Neuron (in vitro differentiated cells): ENCODE data around the gene SGCB.

ENCODE experiments used
- H2AFZ ChIP-seq: one replicate; pipeline ENCODE4 v1.6.1; 2013; ENCODE audit warnings: low read depth, mild to moderate bottlenecking, inconsistent platforms, low read length, moderate library complexity
- H3K27me3 ChIP-seq: one replicate; pipeline ENCODE4 v1.6.1; 2013; ENCODE audit warnings: low read length; ENCODE audit not compliant: insufficient read depth
- H3K36me3 ChIP-seq: one replicate; pipeline ENCODE4 v1.6.1; 2013; ENCODE audit warnings: low read length; ENCODE audit not compliant: insufficient read depth
- H3K4me1 ChIP-seq: one replicate; pipeline ENCODE4 v1.6.1; 2013; ENCODE audit warnings: low read length; ENCODE audit not compliant: insufficient read depth
- H3K4me3 ChIP-seq: 2 replicates; pipeline ENCODE4 v1.5.1; 2013; ENCODE audit warnings: mild to moderate bottlenecking, low read length, moderate library complexity
- H3K9me3 ChIP-seq: one replicate; pipeline ENCODE4 v1.6.1; 2013; ENCODE audit warnings: low read length

Gene SGCB

DNA sequence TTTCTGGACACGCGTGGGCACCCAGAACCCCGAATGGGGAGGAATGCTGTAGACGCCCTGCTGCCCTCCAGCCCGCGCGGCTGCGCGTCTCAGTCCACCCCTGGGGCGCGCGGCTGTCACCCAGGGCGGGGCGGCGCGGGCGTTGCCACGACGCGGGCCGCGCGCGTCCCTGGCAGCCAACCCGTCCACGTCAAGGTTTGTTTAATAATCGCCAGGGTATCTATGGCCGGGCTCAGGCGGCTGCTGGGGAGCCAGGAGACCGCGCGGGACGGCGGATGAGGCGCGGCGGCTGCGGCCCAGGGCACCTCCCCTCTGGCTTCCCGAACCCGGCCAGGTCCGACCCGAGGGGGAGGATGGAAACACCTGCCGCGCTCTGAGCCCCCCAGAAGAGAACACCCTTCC is 13.1 kb upstream of the SGCB start, which contains the start of gene SPATA18:
Gene SPATA18, plus strand, starts transcription at position 92 of the 402 bp plus-strand sequence. CDS start 401 bp downstream, outside the sequence.
- Histone ChIP-seq H3K27me3 (peaks cover 29% of the 10 kb centered on the region), H2AFZ (peak within 1 kb of the TSS; percentile 24), H3K9me3 (peaks cover 6% of the 10 kb centered on the region)

GRCh38 chr4:52049266-52049665 is 11.2 kb upstream of the SGCB start:
- H3K27me3 ChIP-seq = peaks cover 29% of the 10 kb centered on the region

More for the DNA sequence above, 13.1 kb upstream of the SGCB start, which contains the start of gene SPATA18:
- H3K4me3 ChIP-seq = peak within 1 kb of the TSS; percentile 36
- no peaks in the 10 kb centered on the region for H3K4me1 ChIP-seq
- no peaks in the 10 kb centered on the region for H3K36me3 ChIP-seq

GRCh38 chr4:52045028-52045427 is 6.9 kb upstream of the SGCB start:
- Histone ChIP-seq H3K36me3 (no peaks in the 10 kb centered on the region), H3K27me3 (peaks cover 21% of the 10 kb centered on the region), H3K4me1 (no peaks in the 10 kb centered on the region), H3K9me3 (no peaks in the 10 kb centered on the region), H3K4me3 (no peak overlapping the region), H2AFZ (no peak overlapping the region)

More at GRCh38 chr4:52049266-52049665, 11.2 kb upstream of the SGCB start:
- H3K4me3 ChIP-seq = no peak overlapping the region
- no peaks in the 10 kb centered on the region for H3K4me1 ChIP-seq
- H3K9me3 ChIP-seq = peaks cover 6% of the 10 kb centered on the region
- no peaks in the 10 kb centered on the region for H3K36me3 ChIP-seq
- H2AFZ ChIP-seq = no peak overlapping the region

- Histone ChIP-seq H2AFZ (peak overlapping the region; percentile 42), H3K36me3 (peaks cover 9% of the 10 kb centered on the region), H3K9me3 (no peaks in the 10 kb centered on the region), H3K4me3 (peak overlapping the region; percentile 71), H3K4me1 (peaks cover 9% of the 10 kb centered on the region), H3K27me3 (peaks cover 9% of the 10 kb centered on the region)
Measured at GRCh38 chr4:52037689-52038102, 403 bp downstream of the SGCB start.

GRCh38 chr4:52036886-52037530 is 1.1 kb downstream of the SGCB start:
- Histone ChIP-seq H3K4me1 (peaks cover 9% of the 10 kb centered on the region), H3K9me3 (no peaks in the 10 kb centered on the region), H3K27me3 (peaks cover 4% of the 10 kb centered on the region), H3K36me3 (peaks cover 14% of the 10 kb centered on the region), H3K4me3 (peak overlapping the region; percentile 71), H2AFZ (peak overlapping the region; percentile 42)

GRCh38 chr4:52035190-52035589 is 2.9 kb downstream of the SGCB start:
- Histone ChIP-seq H3K4me3 (no peak overlapping the region), H3K27me3 (no peaks in the 10 kb centered on the region), H3K4me1 (peaks cover 9% of the 10 kb centered on the region), H2AFZ (no peak overlapping the region), H3K36me3 (peaks cover 29% of the 10 kb centered on the region), H3K9me3 (no peaks in the 10 kb centered on the region)

DNA sequence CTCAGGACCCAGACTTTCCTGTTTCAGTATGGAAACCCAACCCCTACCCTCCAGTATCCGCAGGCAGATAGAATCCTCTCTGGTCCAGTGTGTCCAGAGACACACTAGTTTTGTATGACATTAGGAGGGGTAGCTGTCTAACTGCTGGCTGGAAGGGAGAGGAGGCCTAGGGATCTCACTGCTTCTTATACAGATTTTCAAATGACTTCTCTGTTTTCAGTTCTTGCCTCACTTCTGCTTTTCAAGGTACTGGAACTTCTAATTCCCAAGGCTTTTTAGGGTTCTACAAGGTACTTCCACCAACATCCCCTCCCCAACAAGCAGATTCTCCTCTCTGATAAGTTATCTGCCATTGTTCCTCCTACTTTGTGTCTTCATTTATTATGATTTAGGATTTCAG is 6.1 kb downstream of the SGCB start:
- H3K36me3 ChIP-seq = peaks cover 48% of the 10 kb centered on the region
- H3K4me1 ChIP-seq = peaks cover 7% of the 10 kb centered on the region
- H3K4me3 ChIP-seq = no peak overlapping the region

DNA sequence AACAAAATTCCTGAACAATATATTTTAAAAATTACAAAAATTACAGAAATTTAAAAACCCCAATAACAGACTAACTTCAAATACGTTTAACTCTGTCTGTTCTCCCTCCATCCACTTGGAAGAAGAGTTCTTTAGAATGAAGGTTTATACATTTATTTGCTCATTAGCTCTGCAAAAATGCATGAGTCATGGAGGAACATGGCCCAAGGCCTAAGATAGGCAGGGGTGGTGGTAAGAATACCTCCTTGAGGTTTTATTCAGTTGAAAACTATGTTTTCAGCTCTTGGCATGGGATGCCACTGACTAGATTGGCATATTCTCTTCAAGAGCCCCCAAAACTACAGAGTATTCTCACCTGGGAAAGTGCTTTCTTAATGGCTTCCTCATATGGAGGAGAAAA is 9.1 kb downstream of the SGCB start:
- no peak overlapping the region for H3K4me3 ChIP-seq
- H3K36me3 ChIP-seq = peaks cover 63% of the 10 kb centered on the region

More for the DNA sequence above, 6.1 kb downstream of the SGCB start:
- Histone ChIP-seq H3K9me3 (peaks cover 8% of the 10 kb centered on the region), H3K27me3 (no peaks in the 10 kb centered on the region), H2AFZ (no peak overlapping the region)

DNA sequence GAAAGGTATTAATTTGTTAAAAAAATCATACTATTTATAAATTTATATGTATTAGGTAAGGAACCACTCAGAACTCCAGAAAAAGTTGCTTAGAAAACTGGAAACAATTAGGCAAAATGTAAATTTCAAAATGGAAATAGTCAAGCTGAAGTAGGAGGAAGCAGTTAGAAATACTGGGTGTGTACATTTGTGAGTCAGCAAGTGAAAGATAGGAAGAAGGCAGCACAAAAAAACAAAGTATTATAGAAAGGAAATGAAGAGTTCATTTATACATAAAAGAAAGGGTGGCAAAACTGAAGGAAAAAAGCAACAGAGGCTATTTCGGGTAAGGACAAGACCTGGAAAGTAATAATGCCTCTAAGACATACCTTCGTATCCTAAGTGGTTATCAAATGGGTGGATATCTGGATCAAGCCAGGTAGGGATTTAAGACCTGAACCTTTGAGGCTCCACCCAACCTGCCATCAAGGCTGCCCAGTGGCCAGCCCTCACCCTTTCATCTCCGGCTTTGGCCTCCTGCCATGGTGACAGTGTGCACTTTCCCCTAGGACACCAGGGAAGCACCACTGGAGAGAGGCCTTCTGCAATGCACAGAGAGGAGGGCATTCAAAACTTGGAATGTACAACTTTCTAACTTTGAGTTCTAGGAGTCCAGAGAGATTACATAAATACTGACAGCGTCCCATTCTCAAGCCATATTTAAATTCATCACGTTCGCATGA is 18.0 kb downstream of the SGCB start, which contains the start of gene LRRC66:
Gene LRRC66, minus strand, starts transcription at position 428 of the 722 bp plus-strand sequence. CDS start 2,750 bp downstream, outside the sequence.
- no peaks in the 10 kb centered on the region for H3K9me3 ChIP-seq
- peaks cover 39% of the 10 kb centered on the region for H3K36me3 ChIP-seq
- no peak within 1 kb of the TSS for H2AFZ ChIP-seq
- no peak within 1 kb of the TSS for H3K4me3 ChIP-seq
- no peaks in the 10 kb centered on the region for H3K27me3 ChIP-seq
- H3K4me1 ChIP-seq = no peaks in the 10 kb centered on the region

More for the DNA sequence above, 9.1 kb downstream of the SGCB start:
- Histone ChIP-seq H3K4me1 (no peaks in the 10 kb centered on the region), H3K27me3 (no peaks in the 10 kb centered on the region), H3K9me3 (peaks cover 8% of the 10 kb centered on the region), H2AFZ (no peak overlapping the region)

DNA sequence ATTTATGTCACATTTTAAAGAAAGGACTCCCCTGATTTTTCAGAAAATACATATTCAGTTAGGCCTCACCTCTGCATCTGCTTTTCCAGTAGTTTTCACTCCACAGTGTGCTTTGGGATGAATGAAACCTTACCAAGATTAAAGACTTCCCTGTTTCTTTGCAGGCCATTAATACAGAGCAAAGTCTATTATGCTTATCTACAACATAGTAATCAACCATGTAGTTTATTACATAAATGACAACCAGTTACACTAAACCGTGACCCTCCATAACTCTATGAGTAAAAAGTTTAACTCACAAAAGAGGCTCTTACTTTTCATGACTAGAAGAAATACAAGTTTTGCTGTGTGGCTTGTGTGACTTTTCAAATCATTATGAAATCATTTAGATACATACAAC is 20.3 kb downstream of the SGCB start:
- Histone ChIP-seq H3K4me1 (no peaks in the 10 kb centered on the region), H3K36me3 (peaks cover 20% of the 10 kb centered on the region), H3K27me3 (no peaks in the 10 kb centered on the region), H2AFZ (no peak overlapping the region), H3K9me3 (no peaks in the 10 kb centered on the region), H3K4me3 (no peak overlapping the region)

- Histone ChIP-seq H3K36me3 (peaks cover 13% of the 10 kb centered on the region), H3K4me1 (no peaks in the 10 kb centered on the region), H3K27me3 (no peaks in the 10 kb centered on the region), H2AFZ (no peak overlapping the region), H3K9me3 (no peaks in the 10 kb centered on the region), H3K4me3 (no peak overlapping the region)
Measured at GRCh38 chr4:52016981-52017380, 21.1 kb downstream of the SGCB start.

DNA sequence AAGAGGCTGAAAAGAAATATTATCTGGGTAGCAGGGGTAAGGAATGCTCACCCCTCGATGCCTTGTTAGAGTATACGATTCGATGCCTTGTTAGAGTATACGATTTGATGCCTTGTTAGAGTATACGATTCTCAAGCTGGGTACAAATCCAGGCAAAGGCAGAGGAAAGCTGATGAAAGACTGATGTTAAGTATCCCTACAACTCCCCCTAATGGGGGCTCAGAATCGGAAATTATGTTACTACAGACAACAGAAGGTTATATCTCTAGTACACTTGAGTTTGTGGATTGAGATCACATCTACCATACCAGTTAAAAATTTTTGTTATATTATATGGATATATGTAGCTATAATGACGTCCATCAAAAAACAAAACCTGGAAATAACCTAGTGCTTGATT is 22.7 kb downstream of the SGCB start:
- Histone ChIP-seq H3K9me3 (no peaks in the 10 kb centered on the region), H2AFZ (no peak overlapping the region), H3K27me3 (no peaks in the 10 kb centered on the region), H3K4me3 (no peak overlapping the region), H3K36me3 (peaks cover 4% of the 10 kb centered on the region), H3K4me1 (no peaks in the 10 kb centered on the region)

DNA sequence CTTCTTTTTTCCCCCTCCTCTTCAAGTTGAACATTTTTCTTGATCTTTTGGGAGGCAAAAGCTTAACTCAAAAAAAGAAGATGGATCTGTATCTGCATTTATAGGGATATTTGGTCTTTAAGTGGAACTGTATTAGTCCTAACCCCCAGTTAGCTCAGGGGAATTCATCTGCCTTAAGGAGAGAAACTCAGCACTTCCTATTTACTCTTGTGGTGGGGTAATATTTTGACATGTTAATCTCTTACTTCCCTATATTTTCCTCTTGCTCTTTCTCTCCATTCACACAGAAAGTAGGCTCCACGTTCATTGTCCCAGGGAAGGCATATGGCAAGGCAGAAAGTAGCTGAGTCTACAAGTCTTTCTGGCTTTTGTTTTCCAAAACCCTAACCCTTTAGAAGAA is 23.2 kb downstream of the SGCB start:
- no peak overlapping the region for H2AFZ ChIP-seq

More for the DNA sequence above, 23.2 kb downstream of the SGCB start:
- Histone ChIP-seq H3K4me3 (no peak overlapping the region), H3K9me3 (no peaks in the 10 kb centered on the region), H3K4me1 (no peaks in the 10 kb centered on the region), H3K27me3 (no peaks in the 10 kb centered on the region), H3K36me3 (peaks cover 2% of the 10 kb centered on the region)
